ENCODE results near the gene PBX3. TPM values are rescaled to one million over a fixed set of nuclear protein-coding genes. Genes with fewer than 3 reads are reported as not detected.

The PBX3 gene
- total RNA-seq, 1 experiment from 2014 or later, result 39.0 TPM

DNA sequence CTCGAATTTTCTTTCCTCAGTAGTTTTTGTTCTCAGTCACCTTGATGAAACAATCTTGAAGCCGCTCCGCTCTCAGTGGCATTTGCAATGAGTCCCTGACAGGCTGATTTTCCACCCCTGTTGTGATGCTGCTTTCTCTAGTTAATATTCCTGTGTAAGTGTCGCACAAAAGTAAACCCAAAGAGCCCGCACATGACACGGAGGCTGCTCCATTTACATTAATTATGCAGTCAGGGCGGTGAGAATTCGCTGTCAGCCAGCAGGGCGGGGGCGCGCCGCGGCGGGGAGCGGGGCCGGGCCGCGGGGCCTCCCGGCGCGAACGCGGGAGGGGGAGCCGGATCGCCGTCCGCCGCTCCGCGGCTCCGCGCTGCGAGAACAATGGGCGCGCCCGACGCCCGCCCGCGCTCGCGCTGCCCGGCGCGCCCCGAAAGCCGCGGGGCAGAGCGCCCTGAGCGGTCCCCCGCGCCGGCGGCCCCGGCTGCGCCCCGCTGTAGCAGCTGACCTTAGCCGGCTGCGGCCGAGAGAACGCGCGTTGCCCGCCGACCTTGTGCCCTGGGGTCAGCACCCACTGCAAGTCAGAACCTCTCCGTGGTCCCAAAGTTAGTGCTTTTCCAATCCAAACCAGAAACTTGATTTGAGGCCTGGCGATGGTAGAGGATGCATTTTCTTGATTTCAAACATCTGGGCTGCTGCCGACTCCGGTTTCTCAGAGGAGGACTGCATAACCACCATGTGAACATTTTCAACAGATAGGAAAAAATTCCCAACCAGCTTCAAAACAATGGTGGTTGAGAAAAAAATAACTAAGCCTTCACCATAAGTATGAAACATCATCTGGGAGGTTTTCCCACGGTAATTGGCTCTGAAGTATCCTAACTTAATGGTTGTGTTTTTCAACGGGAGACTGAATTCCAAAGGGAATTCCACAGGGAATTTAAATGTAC lies 142.6 kb downstream of the PBX3 start:
- DNase-seq (ENCODE audit: low read depth, low spot score), result no peak
- H3K9me3 ChIP-seq (ENCODE audit: control insufficient read depth, insufficient read depth, low read depth, low read length), result no peaks in the 10 kb centered on the region
- TF ChIP-seq TCF7L2 (IDR thresholded peaks at IDR 0.05; ENCODE audit: low read depth, low read length), result no peak
- TF ChIP-seq, protein P1, sequence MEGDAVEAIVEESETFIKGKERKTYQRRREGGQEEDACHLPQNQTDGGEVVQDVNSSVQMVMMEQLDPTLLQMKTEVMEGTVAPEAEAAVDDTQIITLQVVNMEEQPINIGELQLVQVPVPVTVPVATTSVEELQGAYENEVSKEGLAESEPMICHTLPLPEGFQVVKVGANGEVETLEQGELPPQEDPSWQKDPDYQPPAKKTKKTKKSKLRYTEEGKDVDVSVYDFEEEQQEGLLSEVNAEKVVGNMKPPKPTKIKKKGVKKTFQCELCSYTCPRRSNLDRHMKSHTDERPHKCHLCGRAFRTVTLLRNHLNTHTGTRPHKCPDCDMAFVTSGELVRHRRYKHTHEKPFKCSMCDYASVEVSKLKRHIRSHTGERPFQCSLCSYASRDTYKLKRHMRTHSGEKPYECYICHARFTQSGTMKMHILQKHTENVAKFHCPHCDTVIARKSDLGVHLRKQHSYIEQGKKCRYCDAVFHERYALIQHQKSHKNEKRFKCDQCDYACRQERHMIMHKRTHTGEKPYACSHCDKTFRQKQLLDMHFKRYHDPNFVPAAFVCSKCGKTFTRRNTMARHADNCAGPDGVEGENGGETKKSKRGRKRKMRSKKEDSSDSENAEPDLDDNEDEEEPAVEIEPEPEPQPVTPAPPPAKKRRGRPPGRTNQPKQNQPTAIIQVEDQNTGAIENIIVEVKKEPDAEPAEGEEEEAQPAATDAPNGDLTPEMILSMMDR (IDR thresholded peaks at IDR 0.05), result no peak
- TF ChIP-seq SIN3A (IDR thresholded peaks at IDR 0.05; ENCODE audit: borderline replicate concordance, insufficient read depth, low read depth, low read length), result no peak
- TF ChIP-seq POLR2AphosphoS5 (IDR thresholded peaks at IDR 0.05; ENCODE audit: low read depth, low read length), result no peak
- TF ChIP-seq, protein P2, sequence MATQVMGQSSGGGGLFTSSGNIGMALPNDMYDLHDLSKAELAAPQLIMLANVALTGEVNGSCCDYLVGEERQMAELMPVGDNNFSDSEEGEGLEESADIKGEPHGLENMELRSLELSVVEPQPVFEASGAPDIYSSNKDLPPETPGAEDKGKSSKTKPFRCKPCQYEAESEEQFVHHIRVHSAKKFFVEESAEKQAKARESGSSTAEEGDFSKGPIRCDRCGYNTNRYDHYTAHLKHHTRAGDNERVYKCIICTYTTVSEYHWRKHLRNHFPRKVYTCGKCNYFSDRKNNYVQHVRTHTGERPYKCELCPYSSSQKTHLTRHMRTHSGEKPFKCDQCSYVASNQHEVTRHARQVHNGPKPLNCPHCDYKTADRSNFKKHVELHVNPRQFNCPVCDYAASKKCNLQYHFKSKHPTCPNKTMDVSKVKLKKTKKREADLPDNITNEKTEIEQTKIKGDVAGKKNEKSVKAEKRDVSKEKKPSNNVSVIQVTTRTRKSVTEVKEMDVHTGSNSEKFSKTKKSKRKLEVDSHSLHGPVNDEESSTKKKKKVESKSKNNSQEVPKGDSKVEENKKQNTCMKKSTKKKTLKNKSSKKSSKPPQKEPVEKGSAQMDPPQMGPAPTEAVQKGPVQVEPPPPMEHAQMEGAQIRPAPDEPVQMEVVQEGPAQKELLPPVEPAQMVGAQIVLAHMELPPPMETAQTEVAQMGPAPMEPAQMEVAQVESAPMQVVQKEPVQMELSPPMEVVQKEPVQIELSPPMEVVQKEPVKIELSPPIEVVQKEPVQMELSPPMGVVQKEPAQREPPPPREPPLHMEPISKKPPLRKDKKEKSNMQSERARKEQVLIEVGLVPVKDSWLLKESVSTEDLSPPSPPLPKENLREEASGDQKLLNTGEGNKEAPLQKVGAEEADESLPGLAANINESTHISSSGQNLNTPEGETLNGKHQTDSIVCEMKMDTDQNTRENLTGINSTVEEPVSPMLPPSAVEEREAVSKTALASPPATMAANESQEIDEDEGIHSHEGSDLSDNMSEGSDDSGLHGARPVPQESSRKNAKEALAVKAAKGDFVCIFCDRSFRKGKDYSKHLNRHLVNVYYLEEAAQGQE (IDR thresholded peaks at IDR 0.05; ENCODE audit: insufficient read depth in 1 of 2, low read depth in 2 of 2, low read length in 1 of 2), result no peak
- H3K4me3 ChIP-seq (ENCODE audit: low read depth in 2 of 2, low read length in 2 of 2), result peak overlapping the region; percentile 40 to 61
- peak; percentile 79 for ATAC-seq
- in situ Hi-C loops (cut with HindIII; ENCODE audit: low pct_unique_long_range_greater_than_20kb, low sequenced_read_pairs) (no loop called here), intact Hi-C loops (cut with micrococcal nuclease; ENCODE audit: unreplicated experiment) (no loop called here)
- no peaks in the 10 kb centered on the region for H3K27me3 ChIP-seq (ENCODE audit: control insufficient read depth, insufficient read depth, low read length)
- H3K27ac ChIP-seq (ENCODE audit: low read length), result peak overlapping the region; percentile 77
- ChIA-PET POLR2A (no interaction called here), CTCF (no interaction called here)
- BruUV-seq (replicated peaks), result no TSS peak
- H3K4me1 ChIP-seq (ENCODE audit: control insufficient read depth, insufficient read depth, low read length), result peaks cover 48% of the 10 kb centered on the region
- H3K36me3 ChIP-seq (ENCODE audit: control insufficient read depth, insufficient read depth, low read length), result no peaks in the 10 kb centered on the region

DNA sequence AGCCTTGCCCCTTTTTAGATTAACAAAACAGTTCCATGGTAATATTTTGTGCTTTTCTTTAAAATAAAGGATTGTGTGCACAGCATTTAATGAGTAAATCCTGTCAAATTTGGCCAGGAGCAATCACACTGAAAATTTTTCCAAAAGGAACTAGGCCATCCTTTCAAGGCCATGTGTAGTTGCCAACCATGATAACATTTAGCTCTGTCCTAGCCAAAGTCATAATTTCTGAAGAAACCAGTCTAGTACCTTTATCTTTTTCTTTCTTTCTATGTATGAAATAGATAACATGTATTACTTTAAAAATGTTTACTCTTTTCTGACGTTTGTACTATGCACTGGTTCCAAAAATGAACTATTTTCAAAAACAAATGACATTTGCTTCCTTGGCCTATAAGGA lies 143.7 kb downstream of the PBX3 start:
- H3K4me1 ChIP-seq (ENCODE audit: control insufficient read depth, insufficient read depth, low read length), result peaks cover 47% of the 10 kb centered on the region
- no peaks in the 10 kb centered on the region for H3K27me3 ChIP-seq (ENCODE audit: control insufficient read depth, insufficient read depth, low read length)
- in situ Hi-C loops (cut with HindIII; ENCODE audit: low pct_unique_long_range_greater_than_20kb, low sequenced_read_pairs) (no loop called here), intact Hi-C loops (cut with micrococcal nuclease; ENCODE audit: unreplicated experiment) (no loop called here)
- ATAC-seq (no peak), DNase-seq (ENCODE audit: low read depth, low spot score) (no peak)
- no peaks in the 10 kb centered on the region for H3K36me3 ChIP-seq (ENCODE audit: control insufficient read depth, insufficient read depth, low read length)
- no peaks in the 10 kb centered on the region for H3K9me3 ChIP-seq (ENCODE audit: control insufficient read depth, insufficient read depth, low read depth, low read length)
- H3K4me3 ChIP-seq (ENCODE audit: low read depth in 2 of 2, low read length in 2 of 2), result no peak overlapping the region
- POLR2A ChIA-PET, result interaction anchor here (0.5 kb wide), 1 partner anchor 439 kb away, joined by 3 read pairs; no protein-coding TSS in a partner anchor
- H3K27ac ChIP-seq (ENCODE audit: low read length), result peak overlapping the region; percentile 70
- CTCF ChIA-PET, result no interaction called here
- no TSS peak for BruUV-seq (replicated peaks)
- TF ChIP-seq, protein P1 (IDR thresholded peaks at IDR 0.05), result no peak
- TF ChIP-seq TCF7L2 (IDR thresholded peaks at IDR 0.05; ENCODE audit: low read depth, low read length) (no peak), POLR2AphosphoS5 (IDR thresholded peaks at IDR 0.05; ENCODE audit: low read depth, low read length) (no peak), SIN3A (IDR thresholded peaks at IDR 0.05; ENCODE audit: borderline replicate concordance, insufficient read depth, low read depth, low read length) (no peak)
- TF ChIP-seq, protein P2 (IDR thresholded peaks at IDR 0.05; ENCODE audit: insufficient read depth in 1 of 2, low read depth in 2 of 2, low read length in 1 of 2), result no peak
